HG03066 (cell line): ENCODE results near the gene ABLIM3.
"Not testable (repeated sequence)": the region's sequence is repeated elsewhere in the genome, so short reads cannot be mapped to it uniquely, and the experiment has no call there.

Experiments
- ATAC-seq: cut with Tn5 transposase; IDR thresholded peaks from one replicate; pipeline ENCODE4 v1.9.1; 2021; ENCODE audit warnings: low read depth; ENCODE audit not compliant: unreplicated experiment

The ABLIM3 gene

GRCh38 chr5:149182241-149182640 lies 40.9 kb downstream of the ABLIM3 start:
- no peak for ATAC-seq

GRCh38 chr5:149185067-149185466 lies 43.8 kb downstream of the ABLIM3 start:
- no peak for ATAC-seq

GRCh38 chr5:149186506-149186905 lies 45.2 kb downstream of the ABLIM3 start:
- ATAC-seq, result no peak

GRCh38 chr5:149187617-149188016 lies 46.3 kb downstream of the ABLIM3 start:
- not testable (repeated sequence) for ATAC-seq

- no peak for ATAC-seq
These were observed 47.1 kb downstream of the ABLIM3 start for GRCh38 chr5:149188383-149188782.

- ATAC-seq, result no peak
These were observed 54.1 kb downstream of the ABLIM3 start for GRCh38 chr5:149195337-149195887.

- ATAC-seq, result no peak
These were observed 54.7 kb downstream of the ABLIM3 start for GRCh38 chr5:149195962-149196361.

- ATAC-seq, result no peak
These were observed 56.9 kb downstream of the ABLIM3 start for GRCh38 chr5:149198148-149198547.

- no peak for ATAC-seq
These were observed 59.1 kb downstream of the ABLIM3 start for GRCh38 chr5:149200355-149200754.

GRCh38 chr5:149201121-149201637 lies 59.9 kb downstream of the ABLIM3 start:
- ATAC-seq, result no peak

GRCh38 chr5:149202910-149203451 lies 61.7 kb downstream of the ABLIM3 start:
- no peak for ATAC-seq

GRCh38 chr5:149203921-149204441 lies 62.7 kb downstream of the ABLIM3 start:
- ATAC-seq, result no peak

- ATAC-seq, result no peak
These were observed 64.6 kb downstream of the ABLIM3 start for GRCh38 chr5:149205625-149206523.

GRCh38 chr5:149206524-149207141 lies 65.3 kb downstream of the ABLIM3 start:
- ATAC-seq, result no peak

GRCh38 chr5:149207831-149208230 lies 66.5 kb downstream of the ABLIM3 start:
- no peak for ATAC-seq

- no peak for ATAC-seq
These were observed 68.9 kb downstream of the ABLIM3 start for GRCh38 chr5:149210225-149210624.

GRCh38 chr5:149210968-149211490 lies 69.7 kb downstream of the ABLIM3 start:
- no peak for ATAC-seq

- no peak for ATAC-seq
These were observed 70.3 kb downstream of the ABLIM3 start for GRCh38 chr5:149211566-149211965.

- no peak for ATAC-seq
These were observed 71.1 kb downstream of the ABLIM3 start for GRCh38 chr5:149212198-149212951.
